ENCODE results near the gene UPF1.
A peak's percentile ranks its signal among the peaks of the same experiment; 100 is the strongest.

Gene UPF1

DNA sequence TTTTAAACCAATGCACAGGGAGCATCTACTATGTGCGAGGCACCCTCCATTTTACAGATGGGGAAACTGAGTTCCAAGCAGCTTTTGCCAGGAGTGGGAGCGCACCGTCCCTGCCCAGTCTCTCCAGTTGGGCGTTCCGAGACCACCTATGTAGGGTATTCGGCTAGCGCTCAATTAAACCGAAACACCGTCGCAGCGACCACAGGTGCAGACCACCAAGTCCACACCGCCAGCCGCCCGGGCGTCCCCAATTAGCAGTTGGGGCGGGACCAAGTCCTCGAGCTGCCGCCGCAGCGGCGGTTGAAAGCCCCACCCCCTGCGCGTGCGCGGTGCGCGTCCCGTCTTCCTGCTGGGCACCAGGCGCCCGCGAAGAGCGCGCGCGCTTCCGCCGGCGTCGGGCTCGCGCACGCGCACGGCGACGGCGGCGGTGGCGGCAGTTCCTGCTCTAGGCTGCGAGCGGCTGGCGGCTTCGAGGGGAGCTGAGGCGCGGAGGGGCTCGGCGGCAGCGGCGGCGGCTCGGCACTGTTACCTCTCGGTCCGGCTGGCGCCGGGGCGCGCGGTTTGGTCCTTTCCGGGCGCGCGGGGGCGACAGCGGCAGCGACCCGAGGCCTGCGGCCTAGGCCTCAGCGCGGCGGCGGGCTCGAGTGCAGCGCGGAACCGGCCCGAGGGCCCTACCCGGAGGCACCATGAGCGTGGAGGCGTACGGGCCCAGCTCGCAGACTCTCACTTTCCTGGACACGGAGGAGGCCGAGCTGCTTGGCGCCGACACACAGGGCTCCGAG, at the start of gene UPF1:
Gene UPF1, plus strand, starts transcription at position 436 of the 782 bp plus-strand sequence. Its CDS starts 251 bp downstream, at position 687.
- DNase-seq (ENCODE audit: low read depth, low spot score), result peak; percentile 90

DNA sequence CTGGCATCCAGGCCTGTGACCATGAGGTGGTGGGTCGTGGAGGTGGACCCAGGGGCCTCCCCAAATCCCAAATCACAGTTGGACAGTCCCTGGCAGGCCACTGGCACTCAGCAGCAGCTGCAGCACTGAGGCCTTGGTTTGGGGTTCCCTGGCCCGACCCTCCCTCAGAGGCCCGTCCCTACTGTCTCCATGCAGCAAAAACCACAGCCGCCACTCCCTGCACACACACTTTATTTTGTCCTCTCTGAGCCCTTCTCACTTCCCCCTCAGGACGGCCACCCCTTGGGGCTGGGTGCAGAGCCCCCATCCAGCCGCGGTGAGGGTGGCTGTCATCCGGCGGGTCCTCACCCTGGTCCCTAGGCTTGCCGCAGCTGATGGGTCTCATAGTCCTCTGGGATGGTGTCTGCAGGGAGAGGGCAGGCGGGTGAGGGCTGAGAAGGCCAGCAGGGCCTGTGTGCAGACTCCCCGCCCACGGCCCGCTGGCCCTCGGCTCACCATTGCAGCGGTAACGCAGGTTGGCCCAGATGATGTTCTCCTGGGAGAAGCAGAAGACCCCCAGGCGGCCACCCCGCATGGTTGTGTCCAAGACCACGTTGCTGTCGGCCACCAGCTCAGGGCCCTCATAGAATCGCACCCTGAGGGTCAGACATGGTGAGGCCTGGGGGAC, 49.1 kb upstream of the UPF1 start:
- DNase-seq (ENCODE audit: low read depth, low spot score), result no peak

DNA sequence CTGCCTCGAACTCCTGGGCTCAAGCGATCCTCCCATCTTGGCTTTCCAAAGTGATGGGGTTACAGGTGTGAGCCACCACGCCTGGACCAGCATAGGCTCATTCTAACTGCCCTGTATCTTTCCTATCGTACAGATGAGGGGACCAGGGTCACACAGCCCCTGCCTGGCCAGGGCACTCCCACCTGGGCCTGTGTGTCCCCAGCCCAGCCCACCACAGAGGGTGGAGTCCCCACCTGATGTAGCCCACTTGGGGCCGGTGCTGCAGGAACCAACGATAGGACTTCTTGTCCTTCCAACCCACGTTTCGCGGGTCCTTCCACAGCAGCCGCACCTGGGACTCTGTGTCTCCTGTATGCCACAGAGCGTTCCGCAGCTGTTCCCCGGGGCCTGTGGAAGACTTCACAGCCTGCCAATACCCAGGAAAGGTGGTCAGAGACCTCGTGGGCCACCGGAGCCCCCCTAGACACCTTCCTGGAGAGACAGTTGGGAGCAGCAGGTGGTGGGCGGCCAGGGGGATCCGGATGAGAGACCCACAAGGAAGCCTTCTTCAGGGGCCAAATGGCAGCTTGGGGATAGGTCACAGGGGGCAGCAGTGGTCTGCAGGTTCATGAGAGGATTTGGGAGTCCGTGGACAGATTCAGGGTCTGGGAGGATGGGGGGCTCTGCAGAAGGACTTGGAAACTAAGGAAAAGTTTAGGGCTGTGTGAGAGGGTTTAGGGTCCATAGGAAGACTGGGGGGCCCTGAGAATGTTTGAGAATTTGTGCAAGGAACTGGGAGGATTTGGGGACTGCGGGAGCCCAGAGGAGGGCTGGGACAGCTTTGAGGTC, 47.6 kb upstream of the UPF1 start:
- no peak for DNase-seq (ENCODE audit: low read depth, low spot score)

DNA sequence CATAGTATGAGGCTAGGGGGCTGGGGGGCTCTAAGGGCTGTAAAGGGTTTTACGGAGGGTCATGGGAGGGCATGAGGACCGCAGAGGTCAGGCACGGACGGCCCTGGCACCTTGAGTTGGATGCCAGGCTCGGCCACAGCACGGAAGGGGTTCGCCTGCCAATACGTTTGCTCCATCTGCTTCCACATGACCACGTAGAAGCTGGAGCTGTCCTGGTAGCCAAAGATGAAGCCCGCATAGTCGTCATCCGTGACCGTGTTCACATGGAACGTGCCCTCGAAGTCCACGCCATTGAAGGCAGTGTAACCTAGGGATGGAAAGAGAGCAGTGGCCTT, 47.0 kb upstream of the UPF1 start:
- DNase-seq (ENCODE audit: low read depth, low spot score), result no peak

DNA sequence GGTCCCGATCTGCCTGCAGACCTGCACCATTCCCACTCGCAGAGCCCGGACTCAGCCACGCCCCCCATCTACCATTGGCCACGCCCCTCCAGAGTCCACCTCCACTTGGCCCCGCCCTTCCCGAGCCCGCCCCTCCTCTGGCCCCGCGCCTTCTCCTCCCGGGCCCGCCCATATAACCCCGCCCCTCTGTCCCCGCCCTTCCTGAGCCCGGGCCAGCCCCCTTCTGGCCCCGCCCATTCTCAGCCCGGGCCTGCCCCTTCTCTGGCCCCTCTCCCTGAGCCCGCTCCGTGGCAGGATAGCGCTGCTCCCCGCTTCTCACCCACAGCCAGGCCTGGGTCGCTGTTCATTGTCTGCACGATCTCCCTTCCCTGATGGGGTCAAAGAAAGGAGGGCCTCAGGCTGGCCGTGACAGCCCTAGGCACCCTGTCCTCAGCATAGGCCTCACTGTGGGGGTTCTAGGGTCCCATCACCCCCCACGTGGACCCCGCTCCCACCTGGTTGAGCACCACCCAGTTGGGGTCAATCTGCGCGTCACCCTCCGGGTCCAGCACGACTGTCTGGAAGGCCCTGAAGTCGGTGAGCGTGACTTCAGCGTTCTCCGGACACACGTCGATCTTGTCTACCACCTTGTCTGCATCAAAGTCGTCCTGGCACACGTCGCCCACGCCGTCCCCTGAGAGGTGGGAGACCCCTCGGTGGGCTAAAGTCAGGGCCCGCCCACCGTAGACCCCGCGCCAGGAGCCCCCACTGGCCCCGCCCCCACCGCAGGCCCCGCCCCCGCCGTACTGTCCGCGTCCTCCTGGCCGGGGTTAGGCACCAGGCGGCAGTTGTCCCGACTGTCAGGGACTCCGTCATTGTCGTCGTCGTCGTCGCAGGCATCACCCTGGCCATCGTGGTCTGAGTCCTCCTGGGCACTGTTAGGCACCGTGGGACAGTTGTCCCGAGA, 46.3 kb upstream of the UPF1 start:
- DNase-seq (ENCODE audit: low read depth, low spot score), result peak; percentile 33

DNA sequence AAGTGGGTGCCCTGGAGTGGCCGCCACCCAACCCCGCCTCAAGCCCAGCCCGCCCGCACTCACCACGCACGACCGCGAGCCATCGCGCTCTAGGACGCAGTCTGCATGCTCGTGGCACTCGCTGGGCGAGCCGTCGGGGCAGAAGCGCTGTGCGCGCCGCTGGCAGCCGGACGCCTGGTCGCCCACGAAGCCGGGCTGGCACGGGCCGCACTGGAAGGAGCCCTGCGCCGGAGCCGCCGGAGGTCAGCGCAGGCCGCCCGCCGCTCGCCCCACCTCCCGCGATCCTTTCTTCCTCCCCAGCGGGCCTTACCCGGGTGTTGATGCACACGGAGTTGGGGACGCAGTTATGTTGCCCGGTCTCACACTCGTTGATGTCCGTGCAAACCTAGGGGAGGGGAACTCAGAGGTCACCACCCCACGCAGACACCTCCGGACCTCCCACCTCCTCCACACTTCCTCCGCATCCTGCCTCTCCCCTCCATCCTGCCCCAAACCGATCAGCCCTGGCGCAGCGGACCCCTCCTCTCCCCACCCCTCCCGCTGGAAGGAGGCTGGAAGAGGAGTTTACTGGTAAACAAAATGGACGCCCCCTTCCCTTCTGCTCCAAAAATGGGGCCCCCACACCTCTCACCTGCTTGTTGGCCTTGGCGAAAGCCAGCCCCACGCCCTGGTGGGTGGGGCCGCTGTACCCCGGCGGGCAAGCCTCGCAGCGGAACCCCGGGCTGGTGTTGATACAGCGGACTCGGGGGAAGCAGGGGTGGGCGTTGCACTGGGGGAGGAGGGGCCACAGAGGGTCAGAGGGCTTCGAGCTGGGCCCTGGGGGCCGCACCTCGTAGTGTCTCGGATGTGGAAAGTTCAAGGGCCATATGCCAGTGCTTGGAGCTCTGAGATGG, 43.0 kb upstream of the UPF1 start:
- no peak for DNase-seq (ENCODE audit: low read depth, low spot score)

DNA sequence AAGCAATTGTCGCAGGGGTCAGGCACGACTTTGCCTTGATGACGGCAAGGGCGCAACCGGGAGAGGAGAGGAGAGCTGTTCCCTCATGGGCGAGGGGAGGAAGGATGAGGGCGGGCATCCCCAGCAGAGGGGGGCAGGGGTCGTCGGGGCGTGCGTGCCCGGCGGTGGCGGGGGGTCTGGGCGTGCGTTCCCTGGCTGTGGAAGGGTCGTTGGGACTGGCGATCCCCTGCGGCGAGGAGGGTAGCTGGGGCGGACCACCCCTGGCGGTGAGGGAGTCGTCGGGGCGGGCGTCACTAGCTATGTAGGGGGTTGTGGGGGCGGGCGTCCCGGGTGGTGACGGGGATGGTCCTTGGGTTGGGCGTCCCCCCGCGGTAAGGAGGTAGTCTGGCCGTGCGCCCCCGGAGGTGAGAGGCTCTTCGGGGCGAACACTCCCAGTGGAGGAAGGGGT, 42.3 kb upstream of the UPF1 start:
- no peak for DNase-seq (ENCODE audit: low read depth, low spot score)

DNA sequence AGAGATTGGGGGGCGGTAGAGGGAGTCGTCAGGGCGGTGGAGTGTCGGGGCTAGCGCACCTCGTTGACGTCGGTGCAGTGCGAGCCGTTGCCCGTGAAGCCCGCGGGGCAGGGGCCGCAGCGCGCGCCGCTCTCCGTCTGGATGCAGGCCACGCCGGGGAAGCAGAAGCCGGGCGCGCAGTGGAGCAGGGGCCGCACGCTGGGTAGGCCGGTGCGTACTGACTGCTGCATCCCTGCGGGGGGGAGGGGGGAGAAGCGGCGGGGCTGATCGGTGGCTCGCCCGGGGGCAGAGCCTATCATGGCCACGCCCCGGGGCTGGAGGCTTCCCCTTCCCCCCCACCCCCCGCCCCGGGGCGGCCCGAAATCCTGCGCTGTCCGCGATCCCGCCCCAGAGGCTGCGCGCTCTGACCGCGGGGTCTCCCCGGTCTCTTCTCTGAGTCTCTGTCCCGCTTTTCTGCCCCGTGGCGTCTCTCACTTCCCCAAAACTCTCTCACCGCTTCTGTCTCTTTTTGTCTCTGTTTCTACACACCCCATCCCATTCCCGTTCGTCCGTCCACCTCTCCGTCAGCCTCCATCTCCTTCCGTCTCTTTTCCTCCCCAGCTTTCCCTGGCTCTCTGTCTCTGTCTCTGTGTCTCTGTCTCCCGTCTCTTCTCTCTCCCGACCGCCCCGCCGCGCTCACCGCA, 41.7 kb upstream of the UPF1 start:
- no peak for DNase-seq (ENCODE audit: low read depth, low spot score)

DNA sequence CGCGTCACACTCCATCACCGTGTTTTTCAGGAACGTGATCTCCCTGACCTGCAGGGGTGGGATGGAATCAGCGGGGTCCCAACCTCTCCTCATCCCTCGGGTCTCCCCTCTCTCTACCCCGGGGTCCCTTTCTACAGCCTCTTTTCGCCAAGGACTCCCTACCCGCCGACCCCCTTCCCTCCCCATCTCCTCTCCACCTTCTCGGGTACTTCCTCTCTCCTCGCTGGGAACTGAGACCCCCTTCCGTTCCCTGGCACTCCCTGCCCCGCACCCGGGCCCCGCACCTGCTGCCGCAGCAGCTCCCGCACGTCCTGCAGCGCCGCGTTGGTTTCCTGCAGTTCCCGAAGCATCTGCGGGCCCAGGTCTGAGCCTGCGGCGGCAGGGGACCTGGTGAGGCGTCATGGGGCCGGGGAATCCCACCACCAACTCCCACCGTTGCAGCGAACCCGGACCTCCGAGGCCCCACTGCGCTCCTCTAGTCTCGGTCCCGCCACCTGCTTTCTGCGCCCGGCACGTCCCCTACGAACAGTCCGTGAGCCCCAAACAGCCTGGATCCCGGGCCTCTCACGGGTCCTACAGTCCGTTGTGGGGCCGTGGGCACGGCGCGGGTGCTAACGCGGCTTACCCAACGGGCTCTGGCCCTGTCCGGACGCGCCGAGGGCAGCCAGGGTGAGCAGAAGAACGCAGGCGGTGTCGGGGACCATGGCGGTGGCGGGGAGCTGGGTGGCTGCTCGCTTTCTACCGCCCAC, 41.0 kb upstream of the UPF1 start, which contains the start of gene COMP:
Gene COMP, minus strand, starts transcription at position 740 of the 749 bp plus-strand sequence. Its CDS starts 36 bp downstream, at position 704.
- no peak for DNase-seq (ENCODE audit: low read depth, low spot score)

DNA sequence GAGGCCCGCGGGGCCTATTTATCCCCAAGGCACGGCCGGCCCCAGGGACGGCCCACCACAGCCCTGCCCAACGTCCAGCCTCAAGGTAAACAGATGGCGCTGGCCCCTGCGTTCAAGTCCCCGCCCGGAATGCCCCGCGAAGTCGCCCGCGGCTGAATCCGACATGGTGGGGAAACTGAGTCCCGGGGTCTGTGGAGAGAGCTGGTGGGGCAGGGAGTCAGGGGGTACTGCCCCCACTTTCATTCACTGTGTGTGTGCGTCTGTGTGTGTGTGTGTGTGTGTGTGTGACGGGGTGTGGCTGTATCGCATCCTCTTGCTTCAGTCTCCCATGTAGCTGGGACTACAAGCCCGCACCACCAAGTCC, 40.5 kb upstream of the UPF1 start:
- no peak for DNase-seq (ENCODE audit: low read depth, low spot score)

DNA sequence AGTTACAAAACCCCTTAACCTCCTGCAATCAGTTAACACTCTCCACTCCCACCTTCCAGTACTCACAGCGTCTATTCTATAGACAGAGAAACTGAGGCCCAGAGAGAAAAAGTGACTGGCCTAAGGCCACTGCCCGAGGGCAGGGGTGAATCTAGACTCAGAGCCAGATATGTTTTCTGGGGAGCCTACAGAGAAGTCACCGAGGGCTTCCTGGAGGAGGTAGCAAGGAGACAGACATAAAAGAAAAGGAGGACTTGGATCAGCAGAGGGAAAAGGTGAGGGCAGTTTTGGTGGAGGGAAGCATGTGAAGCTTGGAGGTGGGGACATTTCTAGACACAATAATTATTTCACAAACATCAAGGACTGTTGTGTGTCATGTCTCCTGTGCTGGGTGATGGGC, 39.1 kb upstream of the UPF1 start:
- DNase-seq (ENCODE audit: low read depth, low spot score), result no peak

DNA sequence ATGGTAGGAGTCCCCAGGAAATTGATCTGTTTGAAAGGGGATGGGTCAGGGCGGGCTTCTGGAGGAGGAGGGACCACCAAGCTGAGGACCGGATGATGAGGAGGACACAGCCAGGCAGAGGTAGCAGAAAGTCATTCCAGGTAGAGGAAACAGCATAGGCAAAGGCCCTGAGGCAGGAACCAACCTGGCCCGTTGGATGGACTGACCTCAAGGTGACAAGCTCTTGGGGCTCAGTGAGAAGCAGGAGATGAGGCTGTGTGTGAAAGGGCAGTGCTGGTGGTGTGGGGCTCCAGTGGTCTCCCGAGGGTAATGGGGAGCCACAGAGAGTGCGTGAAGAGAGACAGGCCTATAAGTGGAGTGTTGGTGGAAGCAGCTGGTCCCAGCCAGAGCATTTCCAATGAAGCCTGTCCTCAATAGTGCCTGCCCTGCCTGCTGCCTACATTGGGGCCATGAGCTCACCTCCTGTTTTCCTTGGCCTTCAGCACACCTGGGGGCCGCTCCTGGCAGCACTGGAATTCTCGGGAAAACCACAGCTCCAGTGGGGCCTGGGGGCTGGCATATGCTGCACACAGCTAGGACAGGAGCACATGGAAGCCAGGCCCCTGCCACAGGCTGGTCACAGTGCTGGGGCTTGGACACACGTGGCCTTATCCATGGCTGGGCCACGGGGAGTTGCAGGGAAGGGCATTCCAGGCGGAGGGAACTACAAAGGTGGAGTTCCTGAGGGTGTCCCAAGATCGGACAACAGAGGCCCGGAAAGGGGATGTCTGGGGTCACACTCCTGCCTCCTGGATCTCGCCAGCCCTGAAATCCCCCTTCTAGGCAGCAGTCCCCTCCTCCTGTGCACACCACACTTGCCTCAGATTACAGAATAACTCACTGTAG, 38.4 kb upstream of the UPF1 start:
- DNase-seq (ENCODE audit: low read depth, low spot score), result no peak

DNA sequence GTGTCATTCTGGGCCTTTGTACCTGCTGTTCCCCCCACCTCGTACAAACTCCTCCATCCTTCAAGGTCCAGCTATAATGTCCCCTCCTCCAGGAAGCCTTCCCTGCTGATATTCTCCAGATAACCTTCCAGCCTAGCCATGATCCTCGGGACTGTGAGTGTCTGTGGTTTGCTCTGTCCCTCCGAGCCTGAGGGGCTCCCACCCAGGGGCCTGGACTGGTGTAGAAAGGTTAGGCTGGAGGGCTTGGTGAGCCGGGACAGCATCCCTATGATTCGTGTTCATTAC, 37.8 kb upstream of the UPF1 start:
- DNase-seq (ENCODE audit: low read depth, low spot score), result no peak

DNA sequence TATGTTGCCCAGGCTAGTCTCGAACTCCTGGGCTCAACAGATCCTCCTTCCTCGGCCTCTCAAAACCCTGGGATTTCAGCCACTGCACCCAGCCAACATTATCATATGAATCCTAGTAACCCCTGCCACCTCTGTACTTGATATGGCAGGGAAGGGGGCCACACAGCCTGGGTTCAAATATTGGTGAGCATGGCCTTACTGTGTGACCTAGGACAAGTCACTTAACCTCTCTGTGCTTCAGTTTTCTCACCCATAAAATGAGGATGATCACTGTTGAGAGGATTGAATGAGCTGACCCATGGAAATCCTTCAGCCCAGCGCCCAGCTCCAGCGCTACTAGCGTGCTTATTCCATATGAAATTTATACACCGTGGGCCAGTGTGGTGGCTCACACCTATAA, 37.1 kb upstream of the UPF1 start:
- no peak for DNase-seq (ENCODE audit: low read depth, low spot score)

DNA sequence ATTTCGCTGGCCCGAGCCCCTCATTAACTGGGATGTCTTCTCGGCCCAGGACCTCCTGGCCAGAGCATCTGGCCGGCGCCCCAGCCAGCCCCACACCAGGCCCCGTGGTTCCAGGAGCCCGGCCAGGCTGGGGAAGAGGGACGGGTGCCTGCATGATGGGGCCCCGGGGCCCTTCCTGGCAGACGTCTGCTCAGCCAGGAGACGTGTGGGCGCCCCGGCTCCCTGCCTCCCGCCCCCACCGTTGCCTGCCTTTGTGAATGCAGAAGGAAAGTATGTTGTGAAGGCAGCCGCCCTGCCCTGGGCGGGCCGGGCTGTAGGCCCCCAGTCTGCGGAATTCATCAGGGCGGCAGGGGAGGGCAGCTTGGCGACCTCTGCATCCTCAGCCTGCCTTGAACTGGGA, 36.2 kb upstream of the UPF1 start:
- DNase-seq (ENCODE audit: low read depth, low spot score), result no peak

DNA sequence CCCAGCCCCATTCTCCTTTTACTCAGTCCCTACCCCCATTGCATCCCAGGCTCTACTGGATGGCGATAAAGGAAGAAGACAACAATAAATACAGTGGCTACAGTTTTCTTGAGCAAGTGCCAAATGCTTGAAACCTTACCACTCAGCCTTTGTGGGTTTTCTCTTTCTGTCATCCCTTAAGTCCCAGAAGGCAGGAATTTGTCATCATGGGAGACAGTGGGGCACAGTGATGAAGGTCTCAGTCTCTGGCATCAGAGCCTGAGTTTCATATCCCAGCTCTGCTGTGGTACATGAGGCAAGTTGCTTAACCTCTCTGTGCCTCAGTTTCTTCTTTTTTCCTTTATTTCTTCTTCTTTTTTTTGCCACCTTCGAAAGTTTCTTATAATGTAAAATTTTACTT, 35.5 kb upstream of the UPF1 start:
- no peak for DNase-seq (ENCODE audit: low read depth, low spot score)

DNA sequence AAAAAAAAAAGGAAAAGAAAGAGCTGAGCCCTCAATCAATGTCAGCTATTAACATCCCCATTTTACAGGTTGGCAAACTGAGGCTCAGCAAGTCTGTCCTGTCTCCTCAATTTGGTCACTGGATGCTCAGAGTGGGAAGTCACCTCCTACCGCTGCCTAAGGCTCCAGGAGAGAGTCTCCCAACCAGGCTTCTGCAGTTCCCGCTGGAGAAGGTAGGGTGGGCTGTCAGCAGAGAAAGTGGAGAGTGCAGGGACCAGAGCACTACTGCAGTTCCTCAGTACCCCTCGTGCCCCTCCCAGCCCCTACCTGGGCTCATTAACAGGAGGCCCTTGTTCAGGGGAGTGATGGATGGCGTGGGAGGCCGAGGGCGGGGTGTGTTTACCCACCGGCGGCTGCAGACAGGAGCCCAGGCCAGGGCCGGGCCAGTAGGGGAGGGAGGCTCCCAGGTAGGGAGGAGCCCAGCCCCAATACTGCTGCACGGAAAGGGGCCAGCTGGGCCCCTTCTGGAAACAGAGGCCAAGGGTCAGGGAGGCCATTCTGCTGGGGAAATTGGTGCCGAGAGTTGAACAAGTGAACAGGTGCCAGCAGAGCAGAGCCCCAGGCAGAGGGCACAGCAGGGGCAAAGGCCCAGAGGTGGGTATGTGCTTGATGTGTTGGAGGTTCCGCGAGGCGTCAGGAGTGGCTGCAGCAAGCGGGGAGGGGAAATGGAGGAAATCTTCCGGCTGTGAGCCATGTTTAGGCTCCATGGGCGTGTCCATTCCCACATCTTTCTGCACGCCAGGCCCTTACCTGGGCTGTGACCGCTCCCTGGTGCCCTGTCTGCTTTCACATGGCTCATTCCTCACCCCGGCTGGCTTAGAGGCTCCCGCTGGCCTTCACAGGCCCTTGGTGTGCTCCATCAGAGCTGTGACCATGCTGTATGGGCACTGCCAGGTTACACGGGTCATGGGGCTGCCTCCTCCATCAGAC, 33.1 kb upstream of the UPF1 start:
- DNase-seq (ENCODE audit: low read depth, low spot score), result no peak
